T-cell (primary cell): ENCODE results near the gene TYROBP. TPM values are rescaled to one million over a fixed set of nuclear protein-coding genes. Genes with fewer than 3 reads are reported as not detected.
A peak's percentile ranks its signal among the peaks of the same experiment; 100 is the strongest.

Source experiments
- ATAC-seq, 4 experiments: fragments of 200-7000 bp in 3 of 4; fragments of 150-1000 bp in 1 of 4; cut with Tn5 transposase; replicated peaks in 1 of 4; 1 replicate in 3 of 4; 2 replicates in 1 of 4; pipeline ENCODE4 v1.10.0; 2021; ENCODE audit warnings: moderate library complexity in 3 of 4, mild to moderate bottlenecking in 2 of 4, moderate number of reproducible peaks in 1 of 4
- CTCF ChIA-PET, 2 donors: fragments of 300-600 bp; sonication (Branson Sonifier 250); formaldehyde crosslinking; loops; one replicate each; lab custom pipeline; 2022; ENCODE audit warnings: antibody characterized with exemption in 2 of 2; lab: Charles Lee
- POLR2A ChIA-PET, 2 donors: fragments of 300-600 bp; sonication (Branson Sonifier 250); formaldehyde crosslinking; loops; one replicate each; lab custom pipeline; 2022; ENCODE audit warnings: antibody characterized with exemption in 2 of 2; lab: Charles Lee
- DNase-seq, 35 experiments: peaks; one replicate each; pipeline versions ENCODE4 v3.0.0 to v3.0.0-alpha.2; 2013 to 2023
- H3K27ac ChIP-seq: one replicate; pipeline ENCODE4 v1.5.1; 2013; ENCODE audit warnings: low read length
- H3K27me3 ChIP-seq, 2 experiments: replicated peaks in 1 of 2; 1 replicate in 1 of 2; 2 replicates in 1 of 2; pipeline versions ENCODE4 v1.6.1 to v1.7.0; 2013; ENCODE audit warnings: low read length in 1 of 2, mixed read lengths in 1 of 2; ENCODE audit not compliant: control insufficient read depth in 2 of 2, insufficient read depth in 2 of 2; ENCODE audit errors: extremely low read depth in 1 of 2
- H3K36me3 ChIP-seq, 2 donors: 1 replicate in 1 of 2; 2 replicates in 1 of 2; pipeline versions ENCODE4 v1.6.1 to v1.7.0; 2013; ENCODE audit warnings: low read length in 1 of 2; ENCODE audit not compliant: control insufficient read depth in 2 of 2, insufficient read depth in 1 of 2; ENCODE audit errors: extremely low read depth in 1 of 2
- H3K4me1 ChIP-seq, 2 experiments: 1 replicate in 1 of 2; 2 replicates in 1 of 2; pipeline versions ENCODE4 v1.6.1 to v1.7.0; 2013; ENCODE audit warnings: low read length in 2 of 2, mixed read lengths in 1 of 2; ENCODE audit not compliant: insufficient read depth in 2 of 2, control insufficient read depth in 1 of 2; ENCODE audit errors: extremely low read depth in 1 of 2
- H3K4me3 ChIP-seq, 2 donors: 1 replicate in 1 of 2; 2 replicates in 1 of 2; pipeline versions ENCODE4 v1.5.1 to v1.7.0; 2013; ENCODE audit warnings: mild to moderate bottlenecking in 2 of 2, low read length in 1 of 2, moderate library complexity in 1 of 2; ENCODE audit not compliant: control insufficient read depth in 1 of 2; ENCODE audit errors: extremely low read depth in 1 of 2
- H3K9me3 ChIP-seq: 2 replicates; pipeline ENCODE4 v1.7.0; 2013
- H3K27ac Mint-ChIP-seq, 2 donors: one replicate each; pipeline ENCODE4 v1.8.0; 2020 to 2021; ENCODE audit warnings: mild to moderate bottlenecking in 2 of 2, mixed read lengths in 2 of 2
- H3K27me3 Mint-ChIP-seq, 2 donors: one replicate each; pipeline ENCODE4 v1.8.0; 2021 to 2022; ENCODE audit warnings: mixed read lengths in 2 of 2
- H3K36me3 Mint-ChIP-seq: one replicate; pipeline ENCODE4 v1.8.0; 2021; ENCODE audit warnings: mixed read lengths
- H3K4me1 Mint-ChIP-seq, 3 donors: one replicate each; pipeline ENCODE4 v1.8.0; 2020 to 2022; ENCODE audit warnings: mixed read lengths in 3 of 3, mild to moderate bottlenecking in 1 of 3
- H3K4me3 Mint-ChIP-seq, 3 donors: one replicate each; pipeline ENCODE4 v1.8.0; 2020 to 2022; ENCODE audit warnings: mild to moderate bottlenecking in 3 of 3, mixed read lengths in 3 of 3, moderate library complexity in 3 of 3
- H3K9me3 Mint-ChIP-seq, 3 donors: one replicate each; pipeline ENCODE4 v1.8.0; 2020 to 2022; ENCODE audit warnings: mixed read lengths in 3 of 3
- WGBS: methylation state at CpG from one replicate; pipeline ENCODE4 v1.1.5; 2013; ENCODE audit warnings: missing lambda C conversion rate; ENCODE audit not compliant: insufficient coverage; 5-methylcytosine and 5-hydroxymethylcytosine counted together
- total RNA-seq, 35 experiments: library from RNA in 6 of 35; stranded (reverse) in 6 of 35; fragments of 120-200 nt in 1 of 35; gene quantifications; one replicate each; pipeline versions ENCODE4 v1.2.1 to v1.2.4 and lab custom pipeline; 2013 to 2026

The TYROBP gene
- total RNA-seq, 5 donors from 2014 or later (not counting 1 experiment from before 2014, with no cell fraction given) = 2.3 to 7.0 (median 2.9) TPM

DNA sequence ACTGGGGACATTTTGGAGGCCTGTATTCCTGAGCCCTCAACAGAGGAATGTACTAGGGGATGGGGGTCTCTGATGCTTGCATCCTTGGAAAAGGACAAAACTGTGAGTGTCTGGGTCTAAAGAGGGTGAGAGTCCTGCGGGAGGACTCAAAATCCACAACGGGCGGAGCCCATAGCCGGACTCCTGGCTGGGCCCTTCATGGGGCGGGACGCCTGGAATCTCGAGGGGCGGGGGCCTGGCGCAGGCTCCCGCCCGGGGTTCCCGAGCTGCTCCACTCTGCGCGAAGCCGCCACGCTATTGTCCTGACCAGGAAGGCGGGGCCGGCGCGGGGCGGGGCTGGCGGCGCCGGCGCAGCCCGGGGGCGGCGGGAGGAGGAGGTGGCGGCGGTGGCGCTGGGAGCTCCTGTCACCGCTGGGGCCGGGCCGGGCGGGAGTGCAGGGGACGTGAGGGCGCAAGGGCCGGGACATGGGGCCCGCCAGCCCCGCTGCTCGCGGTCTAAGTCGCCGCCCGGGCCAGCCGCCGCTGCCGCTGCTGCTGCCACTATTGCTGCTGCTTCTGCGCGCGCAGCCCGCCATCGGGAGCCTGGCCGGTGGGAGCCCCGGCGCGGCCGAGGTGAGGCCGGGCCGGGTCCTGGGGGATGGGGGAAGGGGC lies 39.8 kb downstream of the TYROBP start, which contains the start of gene APLP1:
TSS of gene APLP1 (plus strand) at position 403 of the 651 bp plus-strand sequence. CDS start at position 466, 63 bp downstream.
- H3K4me3 Mint-ChIP-seq = peak within 1 kb of the TSS; percentile 53 to 76 (median 58)
- 3% methylated on average over 48 of the region's 60 CpGs for WGBS
- peaks cover 14 to 23% (median 19%) of the 10 kb centered on the region in 3 donors for H3K4me1 Mint-ChIP-seq
- Histone ChIP-seq H3K4me1 (peaks cover 2 to 25% of the 10 kb centered on the region in 2 experiments), H3K36me3 (no peaks in the 10 kb centered on the region), H3K9me3 (no peaks in the 10 kb centered on the region), H3K27me3 (peaks cover 3 to 78% of the 10 kb centered on the region in 2 experiments), H3K4me3 (peak within 1 kb of the TSS in 1 of 2 donors; percentile 8), H3K27ac (no peak within 1 kb of the TSS)
- peaks cover 33 to 72% of the 10 kb centered on the region in 2 donors for H3K27me3 Mint-ChIP-seq
- CTCF ChIA-PET = no interaction called here
- POLR2A ChIA-PET = no interaction called here
- no peak within 1 kb of the TSS for H3K27ac Mint-ChIP-seq
- ATAC-seq (peak; percentile 76 to 85 (median 82)), DNase-seq (peak in 33 of 35 experiments; percentile 12 to 73 (median 44))
- no peaks in the 10 kb centered on the region for H3K36me3 Mint-ChIP-seq
- H3K9me3 Mint-ChIP-seq = no peaks in the 10 kb centered on the region

DNA sequence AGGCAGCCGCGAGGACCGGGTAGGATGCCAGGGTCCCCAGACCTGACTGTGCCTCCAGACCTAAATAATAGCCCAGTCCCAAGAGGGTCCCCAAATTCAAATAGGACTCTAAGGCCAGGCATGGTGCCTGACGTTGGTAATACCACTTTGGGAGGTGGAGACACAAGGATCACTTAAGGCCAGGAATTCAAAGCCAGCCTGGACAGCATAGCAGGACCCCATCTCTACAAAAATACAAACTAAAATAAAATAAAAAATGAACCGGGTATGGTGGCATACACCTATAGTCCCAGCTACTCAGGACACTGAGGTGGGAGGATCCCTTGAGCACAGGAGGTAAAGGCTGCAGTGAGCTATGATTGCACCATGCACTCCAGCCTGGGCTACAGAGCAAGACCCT lies 45.1 kb downstream of the TYROBP start:
- Mint-ChIP-seq H3K27ac (no peak overlapping the region), H3K4me1 (peaks cover 4 to 9% (median 5%) of the 10 kb centered on the region in 3 donors), H3K36me3 (no peaks in the 10 kb centered on the region), H3K9me3 (no peaks in the 10 kb centered on the region), H3K4me3 (no peak overlapping the region), H3K27me3 (peaks cover 38 to 83% of the 10 kb centered on the region in 2 donors)
- POLR2A ChIA-PET = interaction anchor here in 1 of 2 donors (0.6 kb wide), 1 partner anchor 864 kb away, joined by 5 read pairs; no protein-coding TSS in a partner anchor
- no peak for DNase-seq
- no CpG with 5 or more reads among the region's 5 CpGs for WGBS
- Histone ChIP-seq H3K9me3 (no peaks in the 10 kb centered on the region), H3K36me3 (no peaks in the 10 kb centered on the region), H3K4me1 (peaks cover 0 to 9% of the 10 kb centered on the region in 2 experiments), H3K27ac (no peak overlapping the region), H3K4me3 (no peak overlapping the region), H3K27me3 (peaks cover 11 to 76% of the 10 kb centered on the region in 2 experiments)
- CTCF ChIA-PET = no interaction called here
- no peak for ATAC-seq

DNA sequence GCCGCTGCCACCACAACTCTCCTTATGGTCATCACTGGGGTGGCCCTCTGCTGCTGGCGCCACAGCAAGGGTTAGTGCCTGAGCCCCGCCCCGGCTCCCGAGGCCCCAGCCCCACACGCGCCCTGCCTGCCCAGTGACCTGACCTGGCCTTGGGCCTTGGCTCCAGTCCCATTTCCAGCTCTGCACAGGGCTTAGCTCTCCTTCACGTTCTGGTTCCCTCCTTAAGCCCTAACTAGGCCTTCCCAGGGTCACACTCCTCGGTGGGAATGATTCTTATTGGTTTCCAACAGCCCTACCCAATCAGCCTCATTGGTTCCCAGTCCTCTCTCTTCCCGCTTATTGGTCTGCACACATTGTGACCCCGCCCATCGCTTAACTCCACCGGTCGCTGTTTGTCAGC lies 45.6 kb downstream of the TYROBP start:
- WGBS = 88% methylated on average over 13 of the region's 14 CpGs
- Histone ChIP-seq H3K27ac (no peak overlapping the region), H3K4me1 (peaks cover 0 to 7% of the 10 kb centered on the region in 2 experiments), H3K27me3 (peaks cover 11 to 73% of the 10 kb centered on the region in 2 experiments), H3K9me3 (no peaks in the 10 kb centered on the region), H3K36me3 (no peaks in the 10 kb centered on the region), H3K4me3 (no peak overlapping the region)
- H3K27ac Mint-ChIP-seq = no peak overlapping the region
- no peak overlapping the region for H3K4me3 Mint-ChIP-seq
- H3K27me3 Mint-ChIP-seq = peaks cover 38 to 81% of the 10 kb centered on the region in 2 donors
- no peak for DNase-seq
- ATAC-seq = no peak
- ChIA-PET CTCF (no interaction called here), POLR2A (interaction anchor here in 1 of 2 donors (0.6 kb wide), 1 partner anchor 864 kb away, joined by 5 read pairs; no protein-coding TSS in a partner anchor)
- no peaks in the 10 kb centered on the region for H3K9me3 Mint-ChIP-seq
- no peaks in the 10 kb centered on the region for H3K36me3 Mint-ChIP-seq
- peaks cover 1 to 8% (median 5%) of the 10 kb centered on the region in 3 donors for H3K4me1 Mint-ChIP-seq

DNA sequence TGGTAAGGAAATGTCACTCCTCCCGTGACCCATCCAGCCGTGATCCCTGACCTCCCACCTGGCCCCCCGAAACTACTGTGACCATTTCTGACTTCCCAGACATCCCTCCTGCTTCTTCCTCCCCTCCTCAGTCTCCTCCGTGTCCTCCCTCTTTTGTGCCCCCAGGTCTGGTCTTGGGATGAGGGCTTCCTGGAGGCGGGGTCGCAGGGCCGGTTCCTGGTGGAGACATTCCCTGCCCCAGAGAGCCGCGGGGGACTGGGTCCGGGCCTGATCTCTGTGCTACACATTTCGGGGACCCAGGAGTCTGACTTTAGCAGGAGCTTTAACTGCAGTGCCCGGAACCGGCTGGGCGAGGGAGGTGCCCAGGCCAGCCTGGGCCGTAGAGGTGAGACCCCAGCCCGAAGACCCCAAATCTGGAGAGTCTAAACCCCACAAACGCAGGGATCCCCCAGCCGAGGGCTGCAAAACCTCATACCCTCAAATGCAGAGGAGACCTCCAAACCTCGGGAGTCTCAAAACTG lies 46.4 kb downstream of the TYROBP start:
- 56% methylated on average over 18 of the region's 19 CpGs for WGBS
- Mint-ChIP-seq H3K27me3 (peaks cover 37 to 78% of the 10 kb centered on the region in 2 donors), H3K9me3 (no peaks in the 10 kb centered on the region), H3K27ac (peak overlapping the region in 1 of 2 donors; percentile 27), H3K36me3 (no peaks in the 10 kb centered on the region), H3K4me1 (peaks cover 5 to 12% (median 12%) of the 10 kb centered on the region in 3 donors), H3K4me3 (no peak overlapping the region)
- DNase-seq = no peak
- no peak for ATAC-seq
- Histone ChIP-seq H3K4me3 (no peak overlapping the region), H3K9me3 (no peaks in the 10 kb centered on the region), H3K27me3 (peaks cover 9 to 76% of the 10 kb centered on the region in 2 experiments), H3K4me1 (peaks cover 0 to 15% of the 10 kb centered on the region in 2 experiments), H3K36me3 (no peaks in the 10 kb centered on the region), H3K27ac (no peak overlapping the region)
- CTCF ChIA-PET = no interaction called here
- POLR2A ChIA-PET = no interaction called here

DNA sequence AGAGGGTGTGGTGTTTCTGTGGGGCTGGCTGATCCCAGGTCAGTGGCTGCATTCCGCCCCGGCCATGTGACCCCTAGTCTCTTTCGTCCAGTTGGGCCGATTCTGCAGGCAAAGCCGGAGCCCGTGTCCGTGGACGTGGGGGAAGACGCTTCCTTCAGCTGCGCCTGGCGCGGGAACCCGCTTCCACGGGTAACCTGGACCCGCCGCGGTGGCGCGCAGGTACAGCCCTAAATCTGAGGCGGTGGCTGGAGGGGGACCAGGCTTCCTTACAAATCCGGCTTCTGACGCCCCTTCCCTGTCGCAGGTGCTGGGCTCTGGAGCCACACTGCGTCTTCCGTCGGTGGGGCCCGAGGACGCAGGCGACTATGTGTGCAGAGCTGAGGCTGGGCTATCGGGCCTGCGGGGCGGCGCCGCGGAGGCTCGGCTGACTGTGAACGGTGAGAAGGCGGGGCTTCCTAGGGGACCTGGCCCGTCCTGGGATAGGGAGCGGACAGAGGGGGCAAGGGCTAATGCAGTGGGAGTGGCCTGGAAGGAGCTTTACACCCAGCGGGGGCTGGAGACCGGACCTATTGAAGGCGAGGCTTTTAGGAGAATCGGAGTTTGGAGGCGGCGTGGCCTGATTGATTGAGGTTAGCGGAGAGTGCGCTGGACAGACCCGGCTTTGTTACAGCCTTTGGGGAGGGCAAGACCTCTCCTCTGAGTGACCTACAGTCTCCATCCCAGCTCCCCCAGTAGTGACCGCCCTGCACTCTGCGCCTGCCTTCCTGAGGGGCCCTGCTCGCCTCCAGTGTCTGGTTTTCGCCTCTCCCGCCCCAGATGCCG lies 47.1 kb downstream of the TYROBP start:
- Histone ChIP-seq H3K4me1 (peaks cover 0 to 21% of the 10 kb centered on the region in 2 experiments), H3K27me3 (peaks cover 8 to 78% of the 10 kb centered on the region in 2 experiments), H3K27ac (no peak overlapping the region), H3K4me3 (no peak overlapping the region), H3K36me3 (no peaks in the 10 kb centered on the region), H3K9me3 (no peaks in the 10 kb centered on the region)
- ChIA-PET POLR2A (no interaction called here), CTCF (no interaction called here)
- no peak for DNase-seq
- Mint-ChIP-seq H3K4me1 (peaks cover 5 to 12% (median 12%) of the 10 kb centered on the region in 3 donors), H3K36me3 (no peaks in the 10 kb centered on the region), H3K27me3 (peaks cover 32 to 71% of the 10 kb centered on the region in 2 donors), H3K4me3 (no peak overlapping the region), H3K9me3 (no peaks in the 10 kb centered on the region), H3K27ac (no peak overlapping the region)
- WGBS = 16% methylated on average over 44 of the region's 55 CpGs
- no peak for ATAC-seq

DNA sequence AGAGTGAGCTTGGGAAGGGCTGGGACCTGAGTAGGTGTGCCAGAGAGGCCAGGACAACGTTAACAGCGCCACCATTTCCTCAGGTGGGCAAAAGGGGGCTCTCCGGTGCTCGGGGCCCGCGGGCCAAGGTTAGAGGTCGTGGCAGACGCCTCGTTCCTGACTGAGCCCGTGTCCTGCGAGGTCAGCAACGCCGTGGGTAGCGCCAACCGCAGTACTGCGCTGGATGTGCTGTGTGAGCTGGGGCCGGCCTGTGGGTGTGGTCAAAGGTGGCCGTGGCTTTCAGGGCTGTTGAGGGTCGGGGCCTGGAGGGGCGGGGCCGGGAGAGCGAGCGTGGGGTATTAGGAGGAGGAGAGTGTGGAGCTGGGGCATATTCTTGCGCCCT lies 47.7 kb downstream of the TYROBP start:
- Mint-ChIP-seq H3K9me3 (no peaks in the 10 kb centered on the region), H3K4me3 (no peak overlapping the region), H3K4me1 (peaks cover 5 to 12% (median 12%) of the 10 kb centered on the region in 3 donors), H3K27ac (no peak overlapping the region), H3K27me3 (peaks cover 33 to 69% of the 10 kb centered on the region in 2 donors), H3K36me3 (no peaks in the 10 kb centered on the region)
- ATAC-seq (no peak), DNase-seq (no peak)
- H3K4me3 ChIP-seq = no peak overlapping the region
- H3K9me3 ChIP-seq = no peaks in the 10 kb centered on the region
- no peak overlapping the region for H3K27ac ChIP-seq
- H3K4me1 ChIP-seq = peaks cover 0 to 25% of the 10 kb centered on the region in 2 experiments
- H3K36me3 ChIP-seq = no peaks in the 10 kb centered on the region
- CTCF ChIA-PET = no interaction called here
- POLR2A ChIA-PET = no interaction called here
- peaks cover 8 to 79% of the 10 kb centered on the region in 2 experiments for H3K27me3 ChIP-seq
- 20% methylated on average over 24 of the region's 24 CpGs for WGBS
